GDM1 (cell line): ENCODE data around the gene APBA1.

ENCODE experiments used
- DNase-seq: peaks from one replicate; lab custom pipeline; 2025; lab: John Stamatoyannopoulos, UW

The APBA1 gene

DNA sequence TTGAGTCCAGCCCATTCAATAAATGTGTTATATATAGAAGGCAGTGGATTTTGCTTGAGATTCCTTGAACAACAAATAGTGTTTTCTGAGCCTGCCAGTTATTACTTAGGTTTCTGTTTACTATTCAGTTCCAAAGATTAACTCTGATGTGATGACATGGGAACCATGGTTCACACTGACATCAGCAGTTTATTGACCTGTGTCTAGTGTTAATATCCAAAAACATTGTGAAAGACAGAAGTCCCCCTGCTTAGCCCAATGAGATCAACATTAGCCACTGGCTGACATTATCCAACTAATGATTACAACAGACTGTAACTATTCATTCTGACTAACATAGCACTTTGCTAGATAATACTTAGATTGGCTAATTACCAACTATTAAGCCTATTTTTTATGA is 14.9 kb downstream of the APBA1 start:
- DNase-seq, result no peak

GRCh38 chr9:69655065-69655464 is 17.1 kb downstream of the APBA1 start:
- no peak for DNase-seq

DNA sequence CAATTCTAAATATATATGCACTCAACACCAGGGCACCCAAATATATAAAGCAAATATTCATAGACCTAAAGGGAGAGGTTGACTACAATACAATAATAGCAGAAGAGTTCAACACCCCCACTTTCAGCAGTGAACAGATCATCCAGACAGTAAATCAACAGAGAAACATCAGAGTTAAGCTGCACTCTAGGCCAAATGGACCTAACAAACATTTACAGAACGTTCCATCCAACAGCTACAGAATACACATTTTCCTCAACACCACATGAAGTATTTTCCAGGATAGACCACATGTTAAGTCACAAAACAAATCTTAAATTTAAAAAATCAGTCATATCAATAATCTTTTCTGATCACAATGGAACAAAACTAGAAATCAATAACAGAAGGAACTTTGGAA is 18.9 kb downstream of the APBA1 start:
- DNase-seq, result no peak

DNA sequence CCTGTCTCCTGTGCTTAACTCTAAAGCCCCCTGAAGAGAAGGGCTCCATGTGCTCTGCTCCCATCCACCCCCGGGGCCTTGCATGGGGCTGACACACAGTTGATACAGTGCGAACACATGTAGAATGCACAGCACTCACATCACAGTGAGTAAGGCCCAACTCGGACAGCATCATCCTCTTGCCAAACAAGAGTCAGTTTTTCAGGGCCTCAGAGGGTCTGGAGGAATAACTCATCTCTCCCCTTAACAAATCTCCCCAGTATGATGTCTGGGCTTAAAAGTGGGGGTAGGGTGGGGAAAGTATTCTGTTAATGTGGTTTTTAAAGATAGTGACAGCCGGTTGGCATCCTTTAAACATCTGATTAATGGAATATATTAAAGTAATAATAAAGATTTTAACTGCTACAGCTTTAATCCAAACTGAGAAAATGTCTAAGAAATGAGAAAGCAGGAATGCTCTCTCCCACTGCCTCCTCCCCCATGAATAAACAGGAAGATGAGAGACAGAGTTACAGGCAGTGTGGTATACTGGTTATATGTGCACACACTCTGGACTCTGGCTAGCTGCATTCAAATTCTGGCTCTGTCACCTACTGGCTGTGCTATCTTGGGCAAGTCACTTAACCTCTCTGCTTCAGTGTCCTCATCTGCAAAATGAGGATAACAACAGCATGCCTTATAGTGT is 22.5 kb downstream of the APBA1 start:
- DNase-seq, result no peak

DNA sequence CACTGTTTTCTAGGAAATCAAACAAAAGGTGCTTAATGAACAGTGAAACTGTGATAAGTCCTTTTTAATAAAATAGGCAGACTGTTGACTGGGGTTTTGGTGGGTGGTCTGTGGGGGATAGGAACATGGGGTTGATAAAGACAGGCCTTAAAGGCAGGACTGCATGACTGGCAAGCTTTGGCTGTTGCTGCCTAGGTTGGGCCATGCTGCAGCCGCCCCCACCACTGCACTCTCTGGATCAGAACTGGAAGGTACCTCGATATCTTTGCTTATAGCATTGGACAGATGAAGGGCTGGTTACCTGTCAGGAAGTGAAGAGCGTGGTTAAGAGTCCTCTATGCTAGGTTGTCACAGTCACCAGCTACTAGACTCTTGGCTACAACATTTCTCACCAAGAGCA is 24.4 kb downstream of the APBA1 start:
- no peak for DNase-seq

GRCh38 chr9:69646810-69647209 is 25.4 kb downstream of the APBA1 start:
- no peak for DNase-seq

GRCh38 chr9:69645488-69645887 is 26.7 kb downstream of the APBA1 start:
- DNase-seq, result no peak

GRCh38 chr9:69643098-69643497 is 29.1 kb downstream of the APBA1 start:
- DNase-seq, result no peak

GRCh38 chr9:69637817-69638200 is 34.4 kb downstream of the APBA1 start:
- no peak for DNase-seq

DNA sequence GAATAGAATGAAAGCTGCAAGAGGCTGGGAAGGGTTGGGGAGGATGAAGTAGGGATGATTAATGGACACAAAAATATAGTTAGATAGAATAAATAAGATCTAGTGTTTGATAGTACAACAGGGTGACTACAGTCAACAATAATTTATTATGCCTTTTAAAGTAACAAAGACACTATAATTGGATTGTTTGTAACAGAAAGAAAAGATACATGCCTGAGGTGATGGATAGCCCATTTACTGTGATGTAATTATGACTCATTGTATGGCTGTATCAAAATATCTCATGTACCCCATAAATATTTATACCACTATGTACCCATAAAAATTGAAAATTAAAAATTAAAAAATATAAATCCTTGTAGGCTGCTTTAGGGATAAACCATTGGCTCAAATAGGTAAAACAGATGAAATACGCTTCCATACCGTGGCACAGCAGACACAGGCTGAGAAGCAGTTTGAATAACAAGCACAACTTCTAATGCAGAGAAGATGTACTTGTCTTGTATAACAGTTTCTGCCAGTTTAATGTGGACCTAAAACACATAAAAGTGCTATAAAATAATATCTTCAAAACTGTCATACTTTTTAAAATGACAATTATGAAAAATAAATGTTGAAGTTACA is 34.9 kb downstream of the APBA1 start:
- no peak for DNase-seq

DNA sequence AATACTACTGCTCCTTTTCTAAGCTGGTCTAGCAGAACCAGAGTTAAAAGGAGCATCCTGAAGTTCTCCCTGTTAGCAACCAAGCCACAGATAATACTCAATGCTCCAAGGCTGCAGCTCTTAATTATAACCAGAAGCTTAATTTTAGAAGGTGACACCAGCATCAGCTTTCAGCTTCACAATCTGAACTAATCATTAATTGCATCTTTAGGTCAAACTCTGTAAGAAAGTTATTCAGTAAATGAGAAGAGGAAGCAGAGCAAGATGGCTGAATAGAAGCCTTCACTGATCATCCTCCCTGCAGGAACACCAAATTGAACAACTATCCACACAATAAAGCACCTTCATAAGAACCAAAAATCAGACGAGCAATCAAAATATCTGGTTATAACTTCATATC is 38.5 kb downstream of the APBA1 start:
- DNase-seq, result no peak

- no peak for DNase-seq
Measured at GRCh38 chr9:69632768-69633167, 39.4 kb downstream of the APBA1 start.

DNA sequence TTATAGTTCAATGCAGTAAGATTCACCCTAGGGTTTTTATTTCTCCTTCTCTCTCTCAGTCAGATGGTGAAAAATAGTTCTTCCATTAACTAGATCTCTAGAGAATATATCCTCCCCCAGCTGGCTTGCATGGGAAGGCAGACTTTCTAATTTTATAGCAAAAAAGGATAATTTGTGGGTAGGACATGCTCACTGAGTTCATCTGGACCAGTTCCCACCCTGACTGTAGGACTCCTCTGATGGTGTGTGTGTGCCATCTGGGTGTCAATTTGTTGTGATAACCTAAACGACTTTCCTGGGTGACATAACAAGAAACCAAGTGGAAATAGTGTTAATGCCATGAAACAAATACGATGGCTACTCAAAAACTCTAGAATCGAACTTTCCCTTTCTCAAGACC is 44.9 kb downstream of the APBA1 start:
- DNase-seq, result no peak

GRCh38 chr9:69623276-69623675 is 48.9 kb downstream of the APBA1 start:
- no peak for DNase-seq

- DNase-seq, result no peak
Measured at GRCh38 chr9:69622676-69623075, 49.5 kb downstream of the APBA1 start.

DNA sequence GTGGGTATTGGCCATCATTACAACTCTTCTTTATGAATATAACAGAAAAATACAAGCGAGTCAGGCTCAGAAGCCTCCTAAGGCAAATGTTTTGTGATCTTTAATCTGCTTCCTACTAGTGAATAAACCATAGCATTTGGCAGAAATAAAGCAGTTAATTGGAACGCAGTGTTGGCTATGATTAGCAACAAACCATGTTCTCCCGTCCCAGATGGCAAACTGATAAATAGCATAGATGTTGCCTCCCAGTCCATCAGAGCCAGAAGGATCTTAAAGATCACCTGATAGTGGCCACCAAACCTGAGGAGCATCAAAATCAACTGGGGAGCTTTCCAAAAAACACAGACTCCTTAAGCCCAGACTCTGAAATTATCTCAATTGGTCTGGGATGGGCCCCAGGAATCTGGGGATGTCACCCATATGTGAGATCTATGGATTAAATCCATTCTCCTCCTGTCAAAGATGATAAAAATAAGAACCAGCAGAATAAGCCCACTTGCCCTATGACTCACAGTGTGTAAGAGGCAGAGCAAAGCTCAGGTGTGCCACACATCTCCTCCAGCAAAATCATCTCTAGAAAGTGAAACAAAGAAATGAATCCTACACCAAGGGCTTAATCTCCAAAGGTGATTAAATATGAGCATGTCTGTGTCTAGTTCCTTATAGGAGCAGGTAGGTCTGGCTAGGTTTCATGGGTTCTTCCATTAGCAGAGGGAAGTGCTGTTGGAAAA is 50.3 kb downstream of the APBA1 start:
- no peak for DNase-seq

GRCh38 chr9:69620731-69621130 is 51.4 kb downstream of the APBA1 start:
- no peak for DNase-seq

DNA sequence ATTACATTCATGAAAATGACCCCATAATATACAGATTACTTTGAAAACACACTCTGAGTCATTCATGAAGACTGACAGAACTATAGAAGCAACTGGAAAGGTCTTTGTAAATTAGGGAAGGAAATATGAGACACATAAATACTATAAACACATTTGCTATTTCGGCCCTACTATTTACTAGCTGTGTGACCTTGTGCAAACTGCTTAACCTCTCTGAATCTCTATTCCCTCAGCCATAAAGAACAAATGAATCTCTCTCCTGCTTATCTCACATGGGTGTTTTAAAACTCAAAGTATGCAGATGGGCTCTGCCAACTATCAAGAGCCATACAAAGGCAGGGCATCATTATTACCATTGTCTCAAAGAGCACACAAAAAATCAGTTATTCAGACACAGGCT is 52.9 kb downstream of the APBA1 start:
- DNase-seq, result no peak

GRCh38 chr9:69617006-69617405 is 55.2 kb downstream of the APBA1 start:
- DNase-seq, result no peak

DNA sequence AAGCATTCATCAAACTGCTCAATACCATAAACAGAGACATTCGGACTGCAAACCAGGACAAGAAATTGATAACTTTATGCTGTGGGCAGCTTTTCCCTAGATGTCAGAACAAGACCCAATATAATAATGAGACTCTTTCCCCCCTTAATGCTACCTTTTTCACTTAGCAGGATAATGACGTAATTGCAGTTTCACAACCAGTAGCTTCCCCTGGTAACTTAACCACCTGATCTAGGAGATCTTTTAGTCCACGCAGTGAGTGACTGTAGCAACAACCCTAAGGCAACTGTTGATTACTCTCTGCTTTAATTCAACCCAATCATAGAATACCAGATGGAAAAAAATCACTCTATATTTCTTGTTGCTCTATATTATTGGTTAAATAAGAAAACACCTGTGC is 56.3 kb downstream of the APBA1 start:
- no peak for DNase-seq

DNA sequence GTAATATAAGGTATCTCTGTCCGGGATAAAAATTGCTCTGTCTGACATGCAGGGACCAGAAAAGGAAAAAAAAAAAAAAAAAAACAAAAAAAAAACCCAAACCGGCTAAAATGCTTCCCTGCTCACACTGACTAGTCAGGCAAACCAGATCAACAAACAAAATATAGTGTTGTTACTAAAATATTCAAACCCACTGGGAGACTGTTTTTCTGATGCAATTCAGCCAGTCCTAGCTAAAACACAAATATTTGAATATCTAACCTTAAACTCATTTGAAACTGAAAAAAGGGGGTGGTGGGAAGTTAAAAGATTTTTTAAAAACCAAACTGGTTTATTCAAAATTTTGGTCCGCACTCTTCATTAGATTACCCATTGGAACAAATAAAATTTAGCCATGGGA is 61.0 kb downstream of the APBA1 start:
- no peak for DNase-seq

- no peak for DNase-seq
Measured at GRCh38 chr9:69609156-69609555, 63.0 kb downstream of the APBA1 start.

- DNase-seq, result no peak
Measured at GRCh38 chr9:69606089-69606488, 66.1 kb downstream of the APBA1 start.

DNA sequence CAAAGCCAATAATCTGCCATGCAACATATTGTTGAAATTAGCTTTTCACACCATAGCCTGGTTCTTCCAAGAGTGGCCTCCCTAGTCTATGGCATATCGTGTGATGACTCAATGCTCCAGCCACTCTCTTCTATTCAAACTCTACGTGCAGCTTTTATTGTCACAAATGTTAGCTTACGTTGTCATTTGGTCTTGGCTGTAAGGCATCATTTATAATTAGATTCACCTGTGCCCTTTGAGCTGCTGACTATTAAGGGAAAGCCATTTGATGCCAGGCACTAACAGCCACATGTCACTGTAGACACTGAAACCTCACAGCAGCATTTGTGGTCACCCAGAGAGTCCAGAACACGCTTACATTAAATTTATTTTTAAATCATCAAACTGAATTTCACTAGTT is 66.8 kb downstream of the APBA1 start:
- no peak for DNase-seq
